GM18861 (cell line): ENCODE results near the gene OAS3.
"Not testable (repeated sequence)": the region's sequence is repeated elsewhere in the genome, so short reads cannot be mapped to it uniquely, and the experiment has no call there.

Experiments used
- ATAC-seq: cut with Tn5 transposase; IDR thresholded peaks from one replicate; pipeline ENCODE4 v1.9.1; 2021; ENCODE audit not compliant: unreplicated experiment

The OAS3 gene

GRCh38 chr12:112919121-112919520 is 19.2 kb upstream of the OAS3 start:
- no peak for ATAC-seq

- ATAC-seq, result peak; percentile 64
Measured at GRCh38 chr12:112924986-112925385, 13.3 kb upstream of the OAS3 start.

GRCh38 chr12:112926416-112927033 is 11.7 kb upstream of the OAS3 start:
- not testable (repeated sequence) for ATAC-seq

DNA sequence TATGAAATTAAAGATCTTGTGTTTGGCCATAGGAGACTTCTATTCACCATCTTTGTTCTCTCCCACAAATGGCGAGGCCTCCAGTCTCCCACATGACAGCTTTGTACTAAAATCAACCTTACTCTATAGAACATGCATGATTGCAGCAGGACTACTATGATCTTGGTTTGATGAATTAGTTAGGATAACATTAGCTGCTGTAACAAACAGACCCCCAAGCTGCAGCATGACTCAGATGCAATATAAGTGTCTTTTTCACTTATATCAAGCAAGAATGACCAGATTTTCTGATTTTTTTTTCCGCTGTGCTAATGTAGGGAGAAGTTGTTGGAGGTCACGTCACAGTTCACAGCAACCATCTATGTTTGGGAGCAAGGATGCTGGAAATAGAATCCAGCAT is 10.8 kb upstream of the OAS3 start:
- no peak for ATAC-seq

DNA sequence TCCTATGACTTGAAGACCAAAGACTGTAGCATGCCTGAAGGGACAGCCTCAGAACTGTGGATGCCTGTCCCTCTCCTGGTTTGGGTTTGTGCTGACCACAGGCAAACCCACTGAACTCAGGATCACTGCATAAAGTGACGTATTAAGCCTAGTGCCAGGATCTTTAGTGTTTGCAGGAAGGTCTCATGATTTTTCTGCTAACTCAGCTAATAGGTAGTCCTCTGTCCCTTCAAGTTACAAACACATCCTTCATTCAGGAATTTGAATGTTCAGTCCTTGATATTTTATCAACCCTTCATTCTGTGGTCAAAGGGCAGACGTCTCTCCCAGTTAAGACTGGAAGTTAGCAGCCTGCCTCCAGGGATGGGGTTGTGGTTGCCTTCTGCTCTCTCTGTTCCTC is 10.3 kb upstream of the OAS3 start:
- no peak for ATAC-seq

DNA sequence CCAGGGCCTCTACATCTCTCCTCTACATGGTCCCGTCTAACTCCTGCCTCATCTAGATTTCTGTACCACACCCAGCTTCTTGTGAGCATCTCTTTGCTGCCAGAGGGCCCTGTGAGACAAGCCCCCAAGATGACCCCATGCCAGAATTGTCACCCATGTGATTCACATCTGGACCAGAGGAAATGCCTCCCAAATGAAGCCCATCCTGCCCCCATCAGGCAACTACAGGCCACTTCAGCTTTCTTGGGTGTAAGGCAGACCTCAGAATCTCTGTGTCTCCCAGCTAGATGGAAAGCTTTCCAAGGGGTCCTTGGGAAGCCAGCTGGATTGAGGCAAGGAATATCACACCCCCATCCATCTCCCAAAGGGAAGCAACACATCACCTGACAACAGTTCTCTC is 9.3 kb upstream of the OAS3 start:
- ATAC-seq, result no peak

DNA sequence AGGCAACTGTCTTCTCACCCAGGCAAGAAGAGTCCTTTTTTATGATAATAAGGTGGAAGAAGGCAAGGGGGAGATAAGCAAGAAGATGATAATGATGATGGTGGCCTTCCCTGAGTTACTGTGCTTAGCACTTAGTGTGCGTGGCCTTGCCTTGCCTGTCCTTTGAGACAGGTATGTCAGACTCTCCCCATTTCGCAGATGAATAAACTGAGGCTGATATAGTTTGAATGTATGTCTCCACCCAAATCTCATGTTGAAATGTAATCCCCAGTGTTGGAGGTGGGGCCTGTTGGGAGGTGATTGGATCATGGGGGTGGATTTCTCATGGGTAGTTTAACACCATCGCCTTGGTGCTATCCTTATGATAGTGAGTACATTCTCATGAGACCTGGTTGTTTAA is 8.6 kb upstream of the OAS3 start:
- ATAC-seq, result no peak

- ATAC-seq, result no peak
Measured at GRCh38 chr12:112930350-112930749, 7.9 kb upstream of the OAS3 start.

- ATAC-seq, result no peak
Measured at GRCh38 chr12:112932485-112933128, 5.7 kb upstream of the OAS3 start.

DNA sequence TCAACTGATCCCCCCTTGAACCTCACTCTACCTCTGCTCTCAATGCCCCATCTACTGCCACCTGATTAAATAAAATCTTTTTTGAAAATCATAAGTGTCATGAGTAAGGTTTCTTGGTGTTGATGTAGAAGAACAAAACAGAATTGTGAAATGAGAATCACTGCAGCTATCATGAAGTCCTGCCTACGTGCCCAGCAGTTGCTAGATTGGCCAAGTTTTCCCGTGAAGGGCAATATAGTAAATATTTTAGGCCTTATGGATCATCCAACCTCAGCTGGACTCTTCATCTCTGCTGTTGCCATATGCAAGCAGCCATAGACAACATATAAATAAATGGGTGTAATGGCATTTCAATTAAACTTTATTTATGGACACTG is 5.2 kb upstream of the OAS3 start:
- no peak for ATAC-seq

DNA sequence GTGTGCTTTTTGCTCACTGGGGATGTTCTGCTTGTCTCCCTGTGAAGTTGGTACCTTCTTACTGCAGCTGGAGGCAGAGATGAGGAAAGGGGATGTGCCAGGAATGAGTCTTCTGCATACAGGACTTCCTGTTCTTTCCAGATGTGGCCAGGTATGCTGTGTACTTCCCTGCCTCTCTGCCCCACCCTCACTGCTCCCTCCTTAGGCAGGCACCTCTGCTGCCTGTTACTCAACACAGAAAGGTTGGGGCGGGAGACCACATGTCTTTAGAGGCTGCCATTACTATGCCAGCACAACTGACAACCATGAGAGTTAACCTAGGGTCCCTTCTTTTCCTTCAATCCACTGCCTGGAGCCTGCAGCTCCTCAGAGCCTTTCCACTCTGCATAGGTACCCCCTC is 2.0 kb upstream of the OAS3 start:
- ATAC-seq, result no peak

GRCh38 chr12:112936927-112937326 is 1.3 kb upstream of the OAS3 start:
- no peak for ATAC-seq

GRCh38 chr12:112938751-112939150 is 477 bp downstream of the OAS3 start:
- ATAC-seq, result no peak

- peak; percentile 50 for ATAC-seq
Measured at GRCh38 chr12:112939761-112940381, 1.6 kb downstream of the OAS3 start.

DNA sequence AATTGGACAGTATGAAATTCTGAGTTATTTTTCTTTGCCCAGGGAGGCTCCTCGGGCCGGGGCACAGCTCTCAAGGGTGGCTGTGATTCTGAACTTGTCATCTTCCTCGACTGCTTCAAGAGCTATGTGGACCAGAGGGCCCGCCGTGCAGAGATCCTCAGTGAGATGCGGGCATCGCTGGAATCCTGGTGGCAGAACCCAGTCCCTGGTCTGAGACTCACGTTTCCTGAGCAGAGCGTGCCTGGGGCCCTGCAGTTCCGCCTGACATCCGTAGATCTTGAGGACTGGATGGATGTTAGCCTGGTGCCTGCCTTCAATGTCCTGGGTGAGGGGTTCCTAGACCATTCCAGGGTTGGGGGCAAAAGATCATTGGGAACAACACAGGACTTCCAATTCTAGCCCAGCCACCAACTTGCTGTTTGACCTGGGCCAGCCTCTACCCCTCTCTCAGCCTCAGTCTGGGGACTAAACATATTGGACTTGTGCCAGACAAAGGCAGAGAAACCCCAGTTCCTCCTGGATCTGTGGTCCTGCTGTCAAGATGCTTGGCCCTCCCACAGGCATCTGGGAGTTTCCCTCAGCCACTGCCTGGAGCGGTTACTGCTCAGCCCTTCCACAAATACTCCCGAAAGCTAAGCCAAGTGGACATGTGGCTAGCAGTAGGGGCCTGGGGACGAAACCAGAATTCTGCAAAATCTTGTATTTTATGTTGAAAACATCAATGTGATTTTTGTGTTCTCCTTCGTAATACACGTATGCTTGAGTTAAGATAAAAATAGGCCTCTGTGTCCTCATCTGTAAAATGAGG is 3.5 kb downstream of the OAS3 start:
- no peak for ATAC-seq

DNA sequence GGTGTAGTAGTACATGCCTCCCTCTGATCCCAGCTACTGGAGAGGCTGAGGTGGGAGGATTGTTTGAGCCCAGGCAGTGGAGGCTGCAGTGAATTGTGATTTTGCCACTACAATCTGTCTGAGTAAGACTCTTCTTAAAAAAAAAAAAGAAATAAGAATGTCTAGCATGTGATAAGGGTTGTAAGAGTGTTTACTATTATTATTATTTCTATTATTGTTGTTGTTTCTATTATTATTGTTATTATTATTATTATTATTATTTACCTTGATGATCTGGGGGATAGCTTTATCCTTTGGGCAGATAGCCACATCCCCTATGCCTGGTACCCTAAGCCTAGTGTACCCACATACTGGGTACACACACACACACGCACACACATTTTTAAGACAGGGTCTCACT is 4.3 kb downstream of the OAS3 start:
- ATAC-seq, result no peak

DNA sequence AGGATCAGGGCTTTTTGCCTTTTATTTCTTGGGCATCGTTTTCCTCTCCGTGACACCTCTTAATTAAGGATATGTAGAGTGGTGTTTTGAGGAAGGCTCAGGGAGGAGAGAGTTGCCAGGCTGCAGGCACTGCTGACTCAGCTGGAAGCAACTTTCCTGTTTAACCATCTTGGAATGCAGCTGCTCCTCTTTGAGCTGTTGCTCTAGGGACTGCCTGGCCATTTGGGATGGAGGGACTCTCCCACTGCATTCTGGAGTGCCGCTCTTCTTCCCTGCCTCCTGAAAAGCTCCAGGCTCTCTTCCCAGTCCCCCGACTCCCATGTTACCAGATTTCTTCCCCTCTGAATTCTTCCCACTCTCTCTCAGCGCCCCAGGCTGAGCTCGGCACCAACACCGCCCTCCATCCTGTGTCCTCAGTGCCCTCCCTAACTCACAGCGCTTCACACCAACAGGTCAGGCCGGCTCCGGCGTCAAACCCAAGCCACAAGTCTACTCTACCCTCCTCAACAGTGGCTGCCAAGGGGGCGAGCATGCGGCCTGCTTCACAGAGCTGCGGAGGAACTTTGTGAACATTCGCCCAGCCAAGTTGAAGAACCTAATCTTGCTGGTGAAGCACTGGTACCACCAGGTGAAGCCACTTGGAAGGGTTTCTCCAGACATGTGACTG is 5.9 kb downstream of the OAS3 start:
- ATAC-seq, result no peak

DNA sequence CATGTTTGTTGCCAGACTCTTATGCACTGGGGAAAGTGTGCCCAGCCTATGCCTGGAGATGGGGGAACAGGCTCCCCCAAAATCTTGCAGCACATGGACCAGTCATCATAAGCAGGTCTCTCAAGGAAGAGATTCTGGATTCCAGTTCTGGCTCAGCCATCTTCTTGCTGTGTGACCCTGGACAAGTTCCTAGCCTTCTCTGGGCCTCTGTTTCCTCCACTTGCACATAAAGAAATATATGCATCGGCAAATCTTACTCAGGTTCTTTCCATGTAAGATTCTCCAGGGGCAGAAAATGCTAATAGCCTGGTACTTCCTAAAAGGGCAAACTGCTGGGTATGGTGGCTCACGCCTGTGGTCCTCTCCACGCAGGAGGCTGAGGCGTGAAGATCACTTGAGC is 7.2 kb downstream of the OAS3 start:
- no peak for ATAC-seq

- no peak for ATAC-seq
Measured at GRCh38 chr12:112946236-112947000, 8.1 kb downstream of the OAS3 start.

- no peak for ATAC-seq
Measured at GRCh38 chr12:112947314-112947713, 9.0 kb downstream of the OAS3 start.

DNA sequence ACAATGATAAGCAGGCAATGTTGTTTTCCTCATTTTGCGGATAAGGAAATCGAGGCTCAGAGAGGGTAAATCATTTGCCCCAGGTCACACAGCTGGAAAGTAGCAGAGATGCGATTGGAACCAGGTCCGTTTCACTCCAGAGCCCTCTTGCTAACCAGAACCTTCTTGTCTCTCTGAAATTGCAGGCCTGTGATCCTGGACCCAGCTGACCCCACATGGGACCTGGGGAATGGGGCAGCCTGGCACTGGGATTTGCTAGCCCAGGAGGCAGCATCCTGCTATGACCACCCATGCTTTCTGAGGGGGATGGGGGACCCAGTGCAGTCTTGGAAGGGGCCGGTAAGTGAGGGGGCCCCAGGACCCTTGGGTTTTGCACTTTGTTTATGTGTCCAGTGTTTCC is 9.5 kb downstream of the OAS3 start:
- ATAC-seq, result no peak
